Glutamatergic neuron (in vitro differentiated cells): Measurements from ENCODE around the gene DMRT2. TPM values are rescaled to one million over a fixed set of nuclear protein-coding genes. Genes with fewer than 3 reads are reported as not detected.

Source experiments
- DNase-seq: peaks from one replicate; pipeline ENCODE4 v3.0.0; 2022
- H3K27ac Mint-ChIP-seq: one replicate; pipeline ENCODE4 v1.8.0; 2020; ENCODE audit warnings: mild to moderate bottlenecking, mixed read lengths, inconsistent platforms; ENCODE audit not compliant: unreplicated experiment
- H3K27me3 Mint-ChIP-seq: one replicate; pipeline ENCODE4 v1.8.0; 2020; ENCODE audit warnings: mild to moderate bottlenecking, moderate library complexity, mixed read lengths, inconsistent platforms; ENCODE audit not compliant: unreplicated experiment
- H3K36me3 Mint-ChIP-seq: one replicate; pipeline ENCODE4 v1.8.0; 2020; ENCODE audit warnings: mild to moderate bottlenecking, mixed read lengths, inconsistent platforms; ENCODE audit not compliant: unreplicated experiment
- H3K4me1 Mint-ChIP-seq: one replicate; pipeline ENCODE4 v1.8.0; 2020; ENCODE audit warnings: mild to moderate bottlenecking, low read depth, mixed read lengths, inconsistent platforms; ENCODE audit not compliant: unreplicated experiment
- H3K4me3 Mint-ChIP-seq: one replicate; pipeline ENCODE4 v1.8.0; 2020; ENCODE audit warnings: mild to moderate bottlenecking, mixed read lengths, inconsistent platforms; ENCODE audit not compliant: unreplicated experiment
- H3K9me3 Mint-ChIP-seq: one replicate; pipeline ENCODE4 v1.8.0; 2020; ENCODE audit warnings: mild to moderate bottlenecking, moderate library complexity, mixed read lengths, inconsistent platforms; ENCODE audit not compliant: unreplicated experiment
- total RNA-seq: library from RNA; stranded (reverse); fragmentation: NEBNext Ultra II Directional; extraction: Animal tissue kit (Norgen Biotek cat#: 25700); gene quantifications from one replicate; pipeline ENCODE4 v1.2.1, GENCODE V29; 2021; ENCODE audit not compliant: unreplicated experiment
- TF ChIP-seq, protein P1 (sequence below): fragments of 200-600 bp; sonication (generic); IDR thresholded peaks from one replicate; pipeline ENCODE4 v1.5.0; 2021; ENCODE audit not compliant: partially characterized antibody, unreplicated experiment

Gene DMRT2
- total RNA-seq, 1 donor from 2014 or later, result 0.56 TPM

DNA sequence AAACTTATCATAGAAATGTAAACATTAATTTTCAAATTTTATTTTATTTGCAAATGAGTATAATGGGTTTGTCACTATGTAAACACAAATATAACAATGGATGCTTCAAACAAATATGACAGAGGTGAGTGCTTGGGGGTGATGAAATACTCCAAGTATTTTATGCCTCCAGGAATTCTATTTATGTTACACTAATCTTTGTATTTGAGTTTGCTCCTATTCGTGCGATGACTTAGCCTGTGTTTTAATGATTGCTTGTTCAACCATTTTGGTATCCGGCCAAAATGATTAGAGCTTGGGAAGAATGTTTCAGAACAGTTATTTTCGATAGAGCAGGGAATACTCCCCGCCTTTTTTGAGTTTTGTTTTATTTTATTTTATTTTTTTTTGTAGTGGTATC lies 5.0 kb downstream of the DMRT2 start:
- Mint-ChIP-seq H3K27ac (no peak overlapping the region), H3K27me3 (peaks cover 28% of the 10 kb centered on the region), H3K36me3 (no peaks in the 10 kb centered on the region), H3K4me3 (no peak overlapping the region), H3K9me3 (peaks cover 16% of the 10 kb centered on the region), H3K4me1 (peaks cover 8% of the 10 kb centered on the region)
- DNase-seq, result no peak
- TF ChIP-seq, protein P1, sequence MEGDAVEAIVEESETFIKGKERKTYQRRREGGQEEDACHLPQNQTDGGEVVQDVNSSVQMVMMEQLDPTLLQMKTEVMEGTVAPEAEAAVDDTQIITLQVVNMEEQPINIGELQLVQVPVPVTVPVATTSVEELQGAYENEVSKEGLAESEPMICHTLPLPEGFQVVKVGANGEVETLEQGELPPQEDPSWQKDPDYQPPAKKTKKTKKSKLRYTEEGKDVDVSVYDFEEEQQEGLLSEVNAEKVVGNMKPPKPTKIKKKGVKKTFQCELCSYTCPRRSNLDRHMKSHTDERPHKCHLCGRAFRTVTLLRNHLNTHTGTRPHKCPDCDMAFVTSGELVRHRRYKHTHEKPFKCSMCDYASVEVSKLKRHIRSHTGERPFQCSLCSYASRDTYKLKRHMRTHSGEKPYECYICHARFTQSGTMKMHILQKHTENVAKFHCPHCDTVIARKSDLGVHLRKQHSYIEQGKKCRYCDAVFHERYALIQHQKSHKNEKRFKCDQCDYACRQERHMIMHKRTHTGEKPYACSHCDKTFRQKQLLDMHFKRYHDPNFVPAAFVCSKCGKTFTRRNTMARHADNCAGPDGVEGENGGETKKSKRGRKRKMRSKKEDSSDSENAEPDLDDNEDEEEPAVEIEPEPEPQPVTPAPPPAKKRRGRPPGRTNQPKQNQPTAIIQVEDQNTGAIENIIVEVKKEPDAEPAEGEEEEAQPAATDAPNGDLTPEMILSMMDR, result no peak

DNA sequence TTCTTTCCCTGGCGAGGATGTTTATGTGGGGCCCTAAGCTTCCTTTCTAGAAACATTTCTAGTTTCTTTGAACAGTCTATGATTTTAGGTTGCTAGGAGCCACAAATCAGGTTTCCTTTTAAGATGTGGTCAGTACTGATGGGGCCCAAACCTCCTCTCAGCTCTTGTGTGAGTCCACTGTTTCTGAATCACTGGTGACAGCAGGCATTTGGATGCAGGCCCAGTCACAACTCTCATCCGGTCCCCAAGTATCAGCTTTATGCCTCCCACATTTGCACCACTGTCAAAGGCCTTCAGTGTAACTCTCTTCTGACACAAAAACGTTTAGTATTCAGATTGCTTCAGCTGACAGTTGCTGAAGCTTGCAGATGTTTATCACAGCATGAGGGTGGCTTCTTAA lies 7.8 kb downstream of the DMRT2 start:
- no peak overlapping the region for H3K27ac Mint-ChIP-seq
- H3K4me1 Mint-ChIP-seq, result no peaks in the 10 kb centered on the region
- H3K4me3 Mint-ChIP-seq, result no peak overlapping the region
- DNase-seq, result no peak
- TF ChIP-seq, protein P1, result no peak
- peaks cover 1% of the 10 kb centered on the region for H3K9me3 Mint-ChIP-seq
- peaks cover 14% of the 10 kb centered on the region for H3K27me3 Mint-ChIP-seq
- H3K36me3 Mint-ChIP-seq, result no peaks in the 10 kb centered on the region

DNA sequence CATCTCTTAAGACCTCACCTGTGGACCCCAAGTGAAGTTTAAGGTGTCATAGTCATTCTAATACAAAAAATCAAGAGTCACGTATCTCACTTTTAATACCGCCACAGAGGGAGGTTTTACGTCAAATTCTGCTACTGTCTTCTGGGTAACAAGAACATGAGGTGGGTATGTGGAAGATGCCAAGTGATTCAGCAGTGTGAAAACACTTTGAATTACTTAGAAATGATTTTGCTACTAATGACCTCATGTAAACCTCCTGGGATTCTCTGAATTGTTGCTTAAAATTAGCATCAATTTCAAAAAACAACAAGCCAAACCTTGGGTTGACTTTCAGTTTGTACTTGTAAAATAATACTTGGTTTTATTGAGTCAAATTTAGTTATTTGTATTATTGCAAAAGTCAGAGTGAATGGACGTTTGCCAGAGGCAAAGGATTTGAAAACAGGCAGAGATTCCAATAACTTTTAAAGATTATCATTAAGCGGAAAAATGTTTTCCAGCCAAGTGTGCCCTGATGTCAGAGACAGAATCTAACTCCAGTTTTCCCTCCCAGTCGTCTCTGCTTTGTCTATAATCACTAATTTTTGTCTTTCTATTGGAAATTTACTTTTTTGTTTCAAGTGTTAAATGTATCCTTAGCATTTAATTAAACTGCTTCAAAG lies 8.8 kb downstream of the DMRT2 start:
- Mint-ChIP-seq H3K36me3 (no peaks in the 10 kb centered on the region), H3K4me1 (no peaks in the 10 kb centered on the region), H3K9me3 (peaks cover 1% of the 10 kb centered on the region), H3K4me3 (no peak overlapping the region), H3K27ac (no peak overlapping the region), H3K27me3 (peaks cover 6% of the 10 kb centered on the region)
- TF ChIP-seq, protein P1, result no peak
- no peak for DNase-seq

DNA sequence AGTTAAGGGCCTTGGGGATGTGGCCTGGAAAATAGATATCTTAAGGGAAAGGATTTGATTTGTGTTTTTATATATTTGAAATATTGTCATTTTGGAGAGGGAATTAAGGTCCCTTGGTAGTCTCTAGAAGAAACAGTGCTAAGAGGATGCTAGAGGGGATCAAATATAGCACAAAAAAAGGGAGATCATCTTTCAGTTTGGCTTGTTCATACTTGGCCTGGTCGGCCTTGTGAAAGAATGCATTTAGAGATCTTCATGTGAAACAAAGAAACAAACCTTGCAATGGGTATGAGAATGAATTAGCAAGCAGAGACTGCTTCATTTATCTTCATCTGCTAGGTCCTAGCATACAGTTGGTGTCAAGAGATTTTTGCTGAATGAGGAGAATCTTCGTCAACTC lies 15.0 kb downstream of the DMRT2 start:
- DNase-seq, result no peak
- Mint-ChIP-seq H3K27me3 (no peaks in the 10 kb centered on the region), H3K9me3 (peaks cover 3% of the 10 kb centered on the region), H3K27ac (no peak overlapping the region), H3K4me1 (no peaks in the 10 kb centered on the region), H3K36me3 (no peaks in the 10 kb centered on the region), H3K4me3 (no peak overlapping the region)
- TF ChIP-seq, protein P1, result no peak

DNA sequence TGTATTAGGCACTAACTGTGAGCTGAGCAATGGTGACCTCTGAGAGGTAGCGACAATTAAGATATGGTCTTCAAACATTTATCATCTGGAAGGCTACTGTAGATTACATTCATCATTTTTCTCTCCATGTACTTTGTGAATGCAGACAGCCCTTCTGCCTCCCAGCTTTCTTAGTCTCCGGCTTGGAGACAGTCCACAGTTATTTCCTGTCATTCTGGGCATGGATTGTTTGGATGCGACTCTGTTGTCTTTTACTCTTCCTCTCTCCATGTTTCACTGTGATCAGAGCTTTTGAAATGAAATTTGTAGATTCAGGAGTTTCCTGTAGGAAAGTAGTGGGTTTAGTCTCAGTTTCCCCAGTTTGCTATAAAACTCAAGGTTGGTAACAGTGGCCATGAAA lies 20.5 kb downstream of the DMRT2 start:
- H3K27ac Mint-ChIP-seq, result no peak overlapping the region
- no peak overlapping the region for H3K4me3 Mint-ChIP-seq
- H3K36me3 Mint-ChIP-seq, result no peaks in the 10 kb centered on the region
- DNase-seq, result no peak
- H3K9me3 Mint-ChIP-seq, result peaks cover 3% of the 10 kb centered on the region
- no peaks in the 10 kb centered on the region for H3K27me3 Mint-ChIP-seq
- no peaks in the 10 kb centered on the region for H3K4me1 Mint-ChIP-seq
- TF ChIP-seq, protein P1, result no peak
